ENCODE data around the gene CD276. TPM values are rescaled to one million over a fixed set of nuclear protein-coding genes. Genes with fewer than 3 reads are reported as not detected.

The CD276 gene
- total RNA-seq, 1 experiment from 2014 or later, result 75.4 TPM

GRCh38 chr15:73756947-73757513 lies 72.8 kb downstream of the CD276 start:
- Histone ChIP-seq H3K79me2 (ENCODE audit: insufficient read depth, low read length) (no peaks in the 10 kb centered on the region), H3K27ac (ENCODE audit: low read depth, low read length) (no peak overlapping the region), H3K27me3 (ENCODE audit: insufficient read depth, low read length) (peaks cover 44% of the 10 kb centered on the region), H3K4me2 (ENCODE audit: low read length) (no peak overlapping the region), H2AFZ (ENCODE audit: low read depth, low read length, poor library complexity, severe bottlenecking) (no peak overlapping the region), H3K4me1 (ENCODE audit: control insufficient read depth in 1 of 2, insufficient read depth in 2 of 2, low read length in 2 of 2) (peaks cover 0 to 3% of the 10 kb centered on the region in 2 experiments; a peak in 1 of 4 replicates), H4K20me1 (ENCODE audit: insufficient read depth) (no peaks in the 10 kb centered on the region), H3K9me3 (ENCODE audit: control insufficient read depth in 1 of 2, insufficient read depth in 1 of 2, low read depth in 1 of 2, low read length in 2 of 2) (no peaks in the 10 kb centered on the region), H3K4me3 (replicated peaks in 1 of 2; ENCODE audit: low read depth in 1 of 2, low read length in 2 of 2) (no peak overlapping the region), H3K9ac (ENCODE audit: low read length) (no peak overlapping the region), H3K9me2 (ENCODE audit: insufficient read depth) (no peaks in the 10 kb centered on the region), H3K36me3 (ENCODE audit: control insufficient read depth in 1 of 2, insufficient read depth in 2 of 2, low read length in 2 of 2) (no peaks in the 10 kb centered on the region)
- no TSS peak for BruUV-seq (replicated peaks)
- TF ChIP-seq EZH2phosphoT487 (IDR thresholded peaks at IDR 0.05; ENCODE audit: borderline replicate concordance) (no peak), RAD21 (IDR thresholded peaks at IDR 0.05; ENCODE audit: low read depth) (no peak), FOSL1 (IDR thresholded peaks at IDR 0.05; ENCODE audit: low read depth) (no peak), POLR2AphosphoS5 (IDR thresholded peaks at IDR 0.05; ENCODE audit: low read depth, low read length) (no peak), CEBPB (IDR thresholded peaks at IDR 0.05; ENCODE audit: low read depth) (no peak), YY1 (IDR thresholded peaks at IDR 0.05; ENCODE audit: extremely low read depth, insufficient replicate concordance, low read depth, low read length) (no peak), POLR2A (IDR thresholded peaks at IDR 0.05; ENCODE audit: borderline replicate concordance, extremely low read depth, insufficient read depth, insufficient read length) (no peak), SP1 (IDR thresholded peaks at IDR 0.05; ENCODE audit: low read depth) (no peak), SRF (IDR thresholded peaks at IDR 0.05; ENCODE audit: low read depth) (no peak)
- TF ChIP-seq, protein P1, sequence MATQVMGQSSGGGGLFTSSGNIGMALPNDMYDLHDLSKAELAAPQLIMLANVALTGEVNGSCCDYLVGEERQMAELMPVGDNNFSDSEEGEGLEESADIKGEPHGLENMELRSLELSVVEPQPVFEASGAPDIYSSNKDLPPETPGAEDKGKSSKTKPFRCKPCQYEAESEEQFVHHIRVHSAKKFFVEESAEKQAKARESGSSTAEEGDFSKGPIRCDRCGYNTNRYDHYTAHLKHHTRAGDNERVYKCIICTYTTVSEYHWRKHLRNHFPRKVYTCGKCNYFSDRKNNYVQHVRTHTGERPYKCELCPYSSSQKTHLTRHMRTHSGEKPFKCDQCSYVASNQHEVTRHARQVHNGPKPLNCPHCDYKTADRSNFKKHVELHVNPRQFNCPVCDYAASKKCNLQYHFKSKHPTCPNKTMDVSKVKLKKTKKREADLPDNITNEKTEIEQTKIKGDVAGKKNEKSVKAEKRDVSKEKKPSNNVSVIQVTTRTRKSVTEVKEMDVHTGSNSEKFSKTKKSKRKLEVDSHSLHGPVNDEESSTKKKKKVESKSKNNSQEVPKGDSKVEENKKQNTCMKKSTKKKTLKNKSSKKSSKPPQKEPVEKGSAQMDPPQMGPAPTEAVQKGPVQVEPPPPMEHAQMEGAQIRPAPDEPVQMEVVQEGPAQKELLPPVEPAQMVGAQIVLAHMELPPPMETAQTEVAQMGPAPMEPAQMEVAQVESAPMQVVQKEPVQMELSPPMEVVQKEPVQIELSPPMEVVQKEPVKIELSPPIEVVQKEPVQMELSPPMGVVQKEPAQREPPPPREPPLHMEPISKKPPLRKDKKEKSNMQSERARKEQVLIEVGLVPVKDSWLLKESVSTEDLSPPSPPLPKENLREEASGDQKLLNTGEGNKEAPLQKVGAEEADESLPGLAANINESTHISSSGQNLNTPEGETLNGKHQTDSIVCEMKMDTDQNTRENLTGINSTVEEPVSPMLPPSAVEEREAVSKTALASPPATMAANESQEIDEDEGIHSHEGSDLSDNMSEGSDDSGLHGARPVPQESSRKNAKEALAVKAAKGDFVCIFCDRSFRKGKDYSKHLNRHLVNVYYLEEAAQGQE (IDR thresholded peaks at IDR 0.05; ENCODE audit: low read depth), result no peak
- RAD21 ChIA-PET (ENCODE audit: low non-redundant PET in 1 of 2, low total read pairs in 2 of 2, uncharacterized antibody in 2 of 2, unreplicated experiment in 2 of 2), result no interaction called here
- intact Hi-C loops (cut with micrococcal nuclease), result no loop called here
- ATAC-seq (no peak), DNase-seq (ENCODE audit: low read depth, low spot score) (no peak)
- POLR2A ChIA-PET, result no interaction called here
- CTCF ChIA-PET, result no interaction called here

Data from HCT116 (cell line).